NOMO-1 treated with DMSO at 0.1 percent for 48 hours (cell line): Measurements from ENCODE around the gene MRC2.
"Not testable (repeated sequence)": the region's sequence is repeated elsewhere in the genome, so short reads cannot be mapped to it uniquely, and the experiment has no call there.

Experiments
- DNase-seq: peaks from one replicate; lab custom pipeline; 2025; ENCODE audit not compliant: unreplicated experiment; lab: John Stamatoyannopoulos, UW

The MRC2 gene

DNA sequence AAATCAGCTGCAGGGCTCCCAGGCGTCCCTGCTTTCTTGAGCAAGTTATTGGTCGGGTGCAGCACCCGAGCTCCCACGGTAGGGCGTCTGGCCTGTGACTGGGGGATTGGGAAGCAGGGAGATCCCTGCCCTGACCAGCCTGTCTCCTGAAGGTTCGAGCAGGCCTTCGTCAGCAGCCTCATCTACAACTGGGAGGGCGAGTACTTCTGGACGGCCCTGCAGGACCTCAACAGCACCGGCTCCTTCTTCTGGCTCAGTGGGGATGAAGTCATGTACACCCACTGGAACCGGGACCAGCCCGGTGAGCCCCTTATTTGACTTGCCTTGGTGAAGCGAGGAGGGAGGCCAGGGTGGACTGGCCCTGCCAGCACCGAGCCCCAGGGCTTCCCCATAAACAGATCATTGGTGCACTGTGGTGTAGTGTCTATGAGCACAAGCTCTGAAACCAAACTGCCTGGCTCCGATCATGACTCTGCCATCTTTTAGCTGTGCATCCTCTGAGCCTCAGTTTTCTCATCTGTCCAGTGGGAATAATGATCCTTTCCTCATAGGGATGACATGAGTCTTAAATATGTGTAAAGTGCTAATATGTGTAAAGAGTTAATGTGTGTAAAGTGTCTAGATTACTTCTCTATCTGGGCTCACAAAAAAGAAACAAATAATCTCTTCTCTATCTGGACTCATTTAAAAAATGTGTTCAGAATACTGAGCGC, 48.9 kb downstream of the MRC2 start:
- no peak for DNase-seq

DNA sequence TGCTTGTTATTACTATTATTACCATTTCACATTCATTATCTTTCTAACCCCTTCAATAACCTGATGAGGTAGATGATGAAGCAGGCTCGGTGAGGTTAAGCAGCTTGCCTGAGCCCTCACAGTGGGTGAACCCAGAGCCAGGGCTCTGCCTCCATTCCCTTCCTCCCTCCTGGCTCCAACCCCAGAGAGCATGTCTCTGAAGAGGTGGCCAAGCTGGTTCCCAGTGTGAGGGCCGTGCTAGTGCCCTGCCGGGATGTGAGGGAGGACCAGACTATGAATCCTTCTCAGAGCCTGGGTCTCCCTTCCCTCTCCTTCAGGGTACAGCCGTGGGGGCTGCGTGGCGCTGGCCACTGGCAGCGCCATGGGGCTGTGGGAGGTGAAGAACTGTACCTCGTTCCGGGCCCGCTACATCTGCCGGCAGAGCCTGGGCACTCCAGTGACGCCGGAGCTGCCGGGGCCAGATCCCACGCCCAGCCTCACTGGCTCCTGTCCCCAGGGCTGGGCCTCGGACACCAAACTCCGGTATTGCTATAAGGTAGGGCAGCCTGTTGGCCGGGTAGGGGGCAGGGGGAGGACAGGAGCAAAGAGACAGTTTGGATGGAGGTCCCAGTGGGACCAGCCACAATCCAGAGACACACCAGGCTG, 49.6 kb downstream of the MRC2 start:
- no peak for DNase-seq

- DNase-seq, result no peak
Observed at GRCh38 chr17:62678214-62678919, 50.9 kb downstream of the MRC2 start.

GRCh38 chr17:62679866-62680377, 52.5 kb downstream of the MRC2 start:
- DNase-seq, result no peak

- no peak for DNase-seq
Observed at GRCh38 chr17:62680541-62681052, 53.1 kb downstream of the MRC2 start.

DNA sequence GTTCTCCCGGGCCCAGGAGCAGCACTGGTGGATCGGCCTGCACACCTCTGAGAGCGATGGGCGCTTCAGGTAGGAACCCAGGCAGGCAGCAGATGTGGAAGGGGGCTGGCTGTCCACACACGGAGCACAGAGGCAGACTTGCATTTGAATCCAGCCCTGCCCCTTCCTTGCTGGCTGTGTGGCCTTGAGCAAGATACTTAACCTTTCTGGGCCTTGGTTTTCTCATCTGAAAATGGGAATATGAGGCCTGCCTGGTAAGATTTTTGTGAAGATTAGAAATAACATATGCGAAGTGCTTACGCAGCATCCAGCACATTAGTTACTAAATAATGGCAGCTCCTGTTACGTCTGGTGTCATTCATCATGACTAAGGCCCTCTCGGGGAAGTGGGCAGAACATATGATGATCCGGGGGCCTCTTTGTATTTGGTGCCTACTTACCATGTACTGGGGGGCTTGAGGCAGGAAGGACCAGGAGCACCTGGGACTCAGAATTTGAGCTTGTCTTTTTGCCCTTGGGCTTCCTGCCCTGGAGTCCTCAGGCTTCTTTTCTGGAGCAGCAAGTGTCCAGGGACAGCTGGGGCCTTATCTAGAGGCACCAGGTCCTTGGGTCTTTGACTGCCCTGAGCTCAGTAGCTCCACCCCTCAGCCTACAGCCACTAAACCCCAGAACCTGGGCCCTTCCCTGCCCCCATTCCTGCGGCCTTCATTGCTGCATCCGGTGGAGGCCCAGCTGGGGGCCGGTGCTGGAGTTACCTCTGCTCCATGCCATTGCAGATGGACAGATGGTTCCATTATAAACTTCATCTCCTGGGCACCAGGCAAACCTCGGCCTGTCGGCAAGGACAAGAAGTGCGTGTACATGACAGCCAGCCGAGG, 53.8 kb downstream of the MRC2 start:
- no peak for DNase-seq

DNA sequence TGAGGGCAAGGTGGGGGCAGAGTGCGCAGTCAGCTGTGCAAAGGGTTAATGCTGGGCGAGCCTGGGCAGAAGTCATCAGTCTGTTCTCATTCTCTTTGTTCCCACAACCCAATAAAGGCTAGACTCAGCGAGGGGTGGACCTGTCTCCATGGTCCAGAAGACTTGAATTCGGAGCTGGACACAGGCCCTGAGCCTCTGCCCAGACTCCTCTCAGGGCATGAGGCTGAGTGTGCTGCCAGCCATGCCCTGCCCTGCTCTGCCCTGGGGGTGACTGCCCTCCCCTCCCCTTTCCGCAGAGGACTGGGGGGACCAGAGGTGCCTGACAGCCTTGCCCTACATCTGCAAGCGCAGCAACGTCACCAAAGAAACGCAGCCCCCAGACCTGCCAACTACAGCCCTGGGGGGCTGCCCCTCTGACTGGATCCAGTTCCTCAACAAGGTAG, 54.5 kb downstream of the MRC2 start:
- DNase-seq, result no peak

DNA sequence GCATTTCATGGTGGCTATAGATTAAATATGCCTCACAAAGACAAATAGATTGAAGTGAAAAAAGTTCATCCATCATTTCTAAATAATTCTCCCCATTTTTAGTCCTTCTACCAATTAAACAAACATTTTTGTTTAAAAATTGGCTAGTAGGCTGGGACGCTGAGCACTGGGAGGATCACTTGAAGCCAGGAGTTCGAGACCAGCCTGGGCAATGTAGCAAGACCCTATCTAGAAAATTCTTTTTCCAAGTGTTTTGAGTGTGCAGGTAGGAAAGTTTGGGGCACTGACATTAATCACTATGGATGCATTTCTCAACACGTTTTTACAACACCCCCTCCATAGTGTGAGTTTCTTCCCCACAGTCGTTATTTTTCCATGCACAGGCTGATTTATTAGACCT, 56.7 kb downstream of the MRC2 start:
- DNase-seq, result no peak

GRCh38 chr17:62687997-62688396, 60.5 kb downstream of the MRC2 start:
- DNase-seq, result no peak

DNA sequence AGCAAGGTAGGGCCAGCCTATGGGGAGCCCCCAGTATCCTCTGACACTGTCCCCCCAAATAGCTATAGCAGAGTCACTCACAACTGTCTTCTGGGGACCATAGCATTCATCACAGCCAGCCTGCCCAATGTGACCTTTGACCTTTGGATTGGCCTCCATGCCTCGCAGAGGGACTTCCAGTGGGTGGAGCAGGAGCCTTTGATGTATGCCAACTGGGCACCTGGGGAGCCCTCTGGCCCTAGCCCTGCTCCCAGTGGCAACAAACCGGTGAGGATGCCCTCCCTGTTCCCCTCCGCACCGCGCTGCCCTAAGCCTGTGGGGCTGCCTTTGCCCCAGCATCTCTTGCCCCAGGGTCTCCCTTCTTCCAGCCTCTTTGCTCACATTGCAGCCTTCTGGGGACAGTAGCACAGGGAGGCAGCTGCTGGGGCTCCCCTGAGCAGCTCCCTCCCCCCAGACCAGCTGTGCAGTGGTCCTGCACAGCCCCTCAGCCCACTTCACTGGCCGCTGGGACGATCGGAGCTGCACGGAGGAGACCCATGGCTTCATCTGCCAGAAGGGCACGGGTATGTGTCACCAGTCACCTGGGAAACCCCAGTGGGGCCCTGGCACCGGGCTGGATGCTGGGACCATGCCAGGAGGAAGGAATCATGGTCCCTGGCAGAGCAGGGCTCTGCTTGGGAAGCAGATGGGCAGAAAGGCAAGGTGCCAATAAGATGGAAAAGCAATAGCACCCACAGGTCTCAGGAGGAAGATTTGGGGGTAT, 61.1 kb downstream of the MRC2 start:
- DNase-seq, result no peak

DNA sequence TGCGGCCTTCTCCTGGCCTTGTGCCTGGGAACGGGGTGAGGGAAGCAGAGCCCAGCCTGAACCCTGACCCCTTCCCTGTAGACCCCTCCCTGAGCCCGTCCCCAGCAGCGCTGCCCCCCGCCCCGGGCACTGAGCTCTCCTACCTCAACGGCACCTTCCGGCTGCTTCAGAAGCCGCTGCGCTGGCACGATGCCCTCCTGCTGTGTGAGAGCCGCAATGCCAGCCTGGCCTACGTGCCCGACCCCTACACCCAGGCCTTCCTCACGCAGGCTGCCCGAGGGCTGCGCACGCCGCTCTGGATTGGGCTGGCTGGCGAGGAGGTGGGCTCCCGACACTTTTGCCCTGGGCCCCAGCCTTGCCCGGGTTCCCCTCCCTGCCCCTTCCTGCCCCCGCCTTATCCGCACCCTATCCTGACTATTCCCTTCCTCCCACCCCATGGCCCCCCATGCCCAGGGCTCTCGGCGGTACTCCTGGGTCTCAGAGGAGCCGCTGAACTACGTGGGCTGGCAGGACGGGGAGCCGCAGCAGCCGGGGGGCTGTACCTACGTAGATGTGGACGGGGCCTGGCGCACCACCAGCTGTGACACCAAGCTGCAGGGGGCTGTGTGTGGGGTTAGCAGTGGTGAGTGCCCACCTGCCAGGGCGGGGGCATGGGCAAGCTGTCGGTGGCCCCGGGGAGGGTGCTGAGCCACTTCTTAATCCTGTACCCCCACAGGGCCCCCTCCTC, 62.1 kb downstream of the MRC2 start:
- no peak for DNase-seq

DNA sequence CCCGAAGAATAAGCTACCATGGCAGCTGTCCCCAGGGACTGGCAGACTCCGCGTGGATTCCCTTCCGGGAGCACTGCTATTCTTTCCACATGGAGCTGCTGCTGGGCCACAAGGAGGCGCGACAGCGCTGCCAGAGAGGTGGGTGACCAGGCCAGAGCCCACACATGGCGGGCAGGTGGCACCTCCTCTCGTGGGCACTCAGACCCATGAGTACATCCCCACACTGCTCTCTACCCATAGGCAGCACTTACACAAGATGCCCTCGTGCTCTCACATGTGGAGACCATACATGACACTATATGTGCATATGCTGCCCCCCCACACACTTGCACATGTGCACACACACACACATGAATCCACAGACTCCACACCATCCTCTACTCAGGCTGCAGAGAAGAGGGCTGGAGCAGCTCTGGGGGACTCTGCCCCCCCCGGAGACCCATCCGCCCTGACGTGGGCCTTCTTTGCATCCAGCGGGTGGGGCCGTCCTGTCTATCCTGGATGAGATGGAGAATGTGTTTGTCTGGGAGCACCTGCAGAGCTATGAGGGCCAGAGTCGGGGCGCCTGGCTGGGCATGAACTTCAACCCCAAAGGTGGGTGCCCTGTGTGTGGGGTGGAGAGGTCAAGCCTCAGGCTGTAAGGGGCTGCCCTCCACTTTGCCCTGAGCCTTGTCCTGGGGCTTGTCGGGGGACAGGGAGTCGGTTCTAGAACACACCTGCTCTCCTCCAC, 62.9 kb downstream of the MRC2 start:
- DNase-seq, result no peak

DNA sequence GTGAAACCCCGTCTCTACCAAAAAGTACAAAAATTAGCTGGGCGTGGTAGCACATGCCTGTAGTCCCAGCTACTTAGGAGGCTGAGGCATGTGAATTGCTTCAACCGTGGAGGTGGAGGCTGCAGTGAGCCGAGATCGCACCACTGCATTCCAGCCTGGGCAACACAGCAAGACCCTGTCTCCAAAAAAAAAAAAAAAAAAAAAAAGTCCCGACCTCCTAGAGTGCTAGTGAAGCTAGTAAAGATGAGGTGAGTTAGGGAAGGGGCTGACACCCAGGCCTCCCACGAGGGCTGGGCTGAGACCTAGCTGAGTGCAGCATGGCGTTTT, 64.1 kb downstream of the MRC2 start:
- DNase-seq, result not testable (repeated sequence)

DNA sequence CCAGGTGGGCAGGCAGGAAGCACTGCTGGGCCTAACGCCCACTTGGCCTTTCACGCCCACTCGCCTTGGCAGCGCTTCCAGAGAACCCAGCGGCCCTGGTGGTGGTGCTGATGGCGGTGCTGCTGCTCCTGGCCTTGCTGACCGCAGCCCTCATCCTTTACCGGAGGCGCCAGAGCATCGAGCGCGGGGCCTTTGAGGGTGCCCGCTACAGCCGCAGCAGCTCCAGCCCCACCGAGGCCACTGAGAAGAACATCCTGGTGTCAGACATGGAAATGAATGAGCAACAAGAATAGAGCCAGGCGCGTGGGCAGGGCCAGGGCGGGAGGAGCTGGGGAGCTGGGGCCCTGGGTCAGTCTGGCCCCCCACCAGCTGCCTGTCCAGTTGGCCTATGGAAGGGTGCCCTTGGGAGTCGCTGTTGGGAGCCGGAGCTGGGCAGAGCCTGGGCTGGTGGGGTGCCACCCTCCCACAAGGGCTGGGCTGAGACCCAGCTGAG, 64.7 kb downstream of the MRC2 start:
- DNase-seq, result no peak

DNA sequence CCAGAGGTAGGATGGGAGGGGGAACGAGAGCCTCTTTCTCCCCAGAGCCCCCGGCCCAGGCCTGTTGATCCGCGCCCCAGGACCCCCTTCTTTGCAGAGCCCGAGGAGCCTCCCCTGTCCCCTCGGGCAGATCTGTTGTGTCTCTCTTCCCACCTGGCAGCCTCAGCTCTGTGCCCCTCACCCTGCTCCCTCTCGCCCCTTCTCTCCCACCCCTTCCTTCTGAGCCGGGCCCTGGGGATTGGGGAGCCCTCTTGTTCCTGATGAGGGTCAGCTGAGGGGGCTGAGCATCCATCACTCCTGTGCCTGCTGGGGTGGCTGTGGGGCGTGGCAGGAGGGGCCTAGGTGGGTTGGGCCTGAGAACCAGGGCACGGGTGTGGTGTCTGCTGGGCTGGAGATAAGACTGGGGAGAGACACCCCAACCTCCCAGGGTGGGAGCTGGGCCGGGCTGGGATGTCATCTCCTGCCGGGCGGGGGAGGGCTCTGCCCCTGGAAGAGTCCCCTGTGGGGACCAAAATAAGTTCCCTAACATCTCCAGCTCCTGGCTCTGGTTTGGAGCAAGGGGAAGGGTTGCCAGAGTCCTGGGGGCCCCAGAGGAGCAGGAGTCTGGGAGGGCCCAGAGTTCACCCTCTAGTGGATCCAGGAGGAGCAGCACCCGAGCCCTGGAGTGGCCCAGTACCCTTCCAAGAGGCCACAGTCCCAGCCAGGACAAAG, 65.4 kb downstream of the MRC2 start:
- DNase-seq, result no peak

DNA sequence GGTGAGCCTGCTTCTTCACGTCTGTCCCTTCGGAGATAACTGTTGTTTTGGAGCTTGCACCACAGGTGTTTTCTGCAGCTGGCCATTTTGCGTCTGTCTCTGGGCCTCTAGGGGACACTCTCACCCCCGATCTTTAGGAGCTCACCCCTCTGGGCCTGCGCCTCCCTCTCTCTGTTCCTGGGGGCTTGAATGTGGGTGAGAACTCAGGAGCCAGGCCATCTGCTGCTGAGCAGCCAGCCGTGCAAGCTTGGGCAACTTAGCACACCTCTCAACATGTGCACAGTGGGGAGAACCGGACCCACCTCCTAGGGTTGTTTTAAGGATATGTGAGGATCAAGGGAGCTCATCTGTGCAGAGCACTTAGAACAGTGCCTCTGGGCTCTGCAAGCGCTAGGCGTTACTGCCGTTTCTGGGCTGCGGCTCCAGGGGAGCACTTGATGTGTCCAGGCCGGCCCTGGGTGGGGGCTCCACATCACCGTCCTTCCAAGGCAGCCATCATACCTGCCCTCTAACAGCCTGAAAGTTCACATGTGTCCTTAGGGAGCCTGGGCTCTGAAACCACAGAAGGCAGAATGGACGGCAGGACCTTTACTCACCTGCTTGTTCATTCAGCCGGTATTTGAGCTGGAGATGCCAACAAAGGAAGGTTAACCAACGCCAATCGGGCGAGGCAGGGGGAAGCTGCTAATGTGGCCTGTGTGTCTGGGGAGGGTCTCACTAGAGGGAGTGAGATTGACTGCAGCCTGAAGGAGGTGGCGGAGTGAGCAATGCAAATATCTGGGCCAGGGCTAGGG, 66.3 kb downstream of the MRC2 start:
- DNase-seq, result no peak

- DNase-seq, result not testable (repeated sequence)
Observed at GRCh38 chr17:62695093-62695738, 67.7 kb downstream of the MRC2 start.
